Keratinocyte (primary cell): ENCODE data around the gene C2. TPM values are rescaled to one million over a fixed set of nuclear protein-coding genes. Genes with fewer than 3 reads are reported as not detected.
"Not testable (repeated sequence)": the region's sequence is repeated elsewhere in the genome, so short reads cannot be mapped to it uniquely, and the experiment has no call there.

Experiments used
- DNase-seq: peaks from one replicate; pipeline ENCODE4 v3.0.0-alpha.2; 2011; ENCODE audit warnings: low read depth, missing footprints, low spot score
- FAIRE-seq: peaks from 2 replicates; lab custom pipeline; 2011; peaks lifted over from hg19 to GRCh38; lab: Jason Lieb, UNC
- H2AFZ ChIP-seq: 2 replicates; pipeline ENCODE4 v1.6.0; 2012; ENCODE audit warnings: low read length, control low read depth, inconsistent platforms; ENCODE audit not compliant: control insufficient read depth
- H3K27ac ChIP-seq: 2 replicates; pipeline ENCODE4 v1.5.1; 2011; ENCODE audit warnings: low read length; ENCODE audit not compliant: control insufficient read depth, insufficient read depth
- H3K27me3 ChIP-seq: 3 replicates; pipeline ENCODE4 v1.6.0; 2011; ENCODE audit warnings: low read length; ENCODE audit not compliant: control insufficient read depth, insufficient read depth; ENCODE audit errors: extremely low read depth
- H3K36me3 ChIP-seq, 2 experiments: 2 replicates in 1 of 2; 3 replicates in 1 of 2; pipeline ENCODE4 v1.5.1; 2011; ENCODE audit warnings: low read length in 2 of 2, mild to moderate bottlenecking in 1 of 2; ENCODE audit not compliant: control insufficient read depth in 2 of 2, insufficient read depth in 2 of 2; ENCODE audit errors: extremely low read depth in 1 of 2
- H3K4me1 ChIP-seq: 3 replicates; pipeline ENCODE4 v1.5.1; 2011; ENCODE audit warnings: low read length; ENCODE audit not compliant: control insufficient read depth, insufficient read depth; ENCODE audit errors: extremely low read depth
- H3K4me2 ChIP-seq: 3 replicates; pipeline ENCODE4 v1.6.0; 2011; ENCODE audit warnings: low read depth, low read length; ENCODE audit not compliant: control insufficient read depth, insufficient read depth; ENCODE audit errors: extremely low read depth
- H3K4me3 ChIP-seq, 3 experiments: fragments of 200-600 bp in 1 of 3; sonication (generic) in 1 of 3; 2 replicates in 2 of 3; 3 replicates in 1 of 3; pipeline ENCODE4 v1.5.1; 2011 to 2016; ENCODE audit warnings: low read length in 3 of 3, mild to moderate bottlenecking in 3 of 3, control low read depth in 2 of 3, inconsistent platforms in 1 of 3, low read depth in 1 of 3, mixed read lengths in 1 of 3, mixed run types in 1 of 3, moderate library complexity in 1 of 3; ENCODE audit not compliant: control insufficient read depth in 2 of 3, insufficient read depth in 2 of 3; ENCODE audit errors: extremely low read depth in 1 of 3
- H3K79me2 ChIP-seq: 2 replicates; pipeline ENCODE4 v1.6.0; 2012; ENCODE audit warnings: low read length; ENCODE audit not compliant: control insufficient read depth, insufficient read depth
- H3K9ac ChIP-seq: 3 replicates; pipeline ENCODE4 v1.6.0; 2011; ENCODE audit warnings: low read length; ENCODE audit not compliant: control insufficient read depth, insufficient read depth; ENCODE audit errors: extremely low read depth
- H3K9me1 ChIP-seq: 3 replicates; pipeline ENCODE4 v1.6.0; 2011; ENCODE audit warnings: low read length; ENCODE audit not compliant: control insufficient read depth, insufficient read depth; ENCODE audit errors: extremely low read depth
- H3K9me3 ChIP-seq: 2 replicates; pipeline ENCODE4 v1.5.1; 2012; ENCODE audit warnings: low read depth, low read length; ENCODE audit not compliant: control insufficient read depth
- H4K20me1 ChIP-seq: 3 replicates; pipeline ENCODE4 v1.6.0; 2011; ENCODE audit warnings: low read length; ENCODE audit not compliant: control insufficient read depth, insufficient read depth; ENCODE audit errors: extremely low read depth
- EZH2 ChIP-seq: IDR thresholded peaks from one replicate; pipeline ENCODE4 v1.6.1; 2012; ENCODE audit warnings: inconsistent platforms, mild to moderate bottlenecking, low read length, moderate library complexity
- dilution Hi-C: fragments of 300-500 bp; cut with MboI; formaldehyde crosslinking; loops from one replicate; pipeline ENCODE4 v1.7.0; 2020; ENCODE audit warnings: low sequenced_read_pairs; ENCODE audit not compliant: extremely low pct_ligation_motif_present
- polyA plus RNA-seq, 5 experiments: library from polyadenylated mRNA; depleted of rRNA in 3 of 5; stranded (reverse) in 3 of 5; stranded (forward) in 1 of 5; unstranded in 1 of 5; fragments of >200 nt; gene quantifications; 1 replicate in 1 of 5; 2 replicates in 3 of 5; 3 replicates in 1 of 5; pipeline versions ENCODE4 v1.2.1 to v1.2.3, GENCODE V29; 2011 to 2012; ENCODE audit warnings: missing spikeins in 2 of 5, low read depth in 1 of 5, low replicate concordance in 1 of 5
- TF ChIP-seq, protein P1 (sequence below), 3 experiments: IDR thresholded peaks in 1 of 3; conservative IDR thresholded peaks in 1 of 3; optimal IDR thresholded peaks in 1 of 3; 2 replicates in 2 of 3; 3 replicates in 1 of 3; pipeline versions ENCODE3 to v1.5.1; 2011; ENCODE audit warnings: low read length in 3 of 3, mild to moderate bottlenecking in 3 of 3, moderate library complexity in 2 of 3, control low read depth in 1 of 3, inconsistent platforms in 1 of 3; ENCODE audit not compliant: insufficient read depth in 2 of 3; ENCODE audit errors: extremely low read depth in 1 of 3

The C2 gene
- polyA plus RNA-seq, 1 donor (not counting 4 experiments of a cell fraction or from before 2014, with no cell fraction given), result not detected

DNA sequence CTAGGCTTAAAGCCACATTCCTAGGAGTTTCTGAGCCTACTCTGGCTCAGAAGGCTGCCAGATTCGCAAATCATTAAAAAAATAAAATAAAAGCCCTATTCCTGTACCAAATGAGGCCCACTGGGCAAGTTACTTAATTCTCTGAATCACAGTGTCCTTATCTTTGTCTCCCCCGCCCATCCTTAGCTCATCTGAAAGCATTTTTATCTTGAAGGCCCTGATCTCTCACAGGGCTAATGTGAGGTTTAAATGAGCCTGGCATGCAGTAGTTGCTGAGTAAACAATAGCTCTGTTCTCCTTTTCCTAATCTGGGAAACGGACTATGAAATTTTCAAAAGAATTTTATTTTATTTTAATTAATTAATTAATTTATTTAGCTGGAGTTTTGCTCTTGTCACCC is 23.6 kb upstream of the C2 start:
- DNase-seq (no peak), FAIRE-seq (no peak)
- dilution Hi-C loops, result no loop called here
- peaks cover 6% of the 10 kb centered on the region for H3K4me1 ChIP-seq
- H3K9me1 ChIP-seq, result no peaks in the 10 kb centered on the region
- no peak overlapping the region for H3K4me2 ChIP-seq
- H3K79me2 ChIP-seq, result no peaks in the 10 kb centered on the region
- no peaks in the 10 kb centered on the region for H3K27me3 ChIP-seq
- no peaks in the 10 kb centered on the region for H3K9me3 ChIP-seq
- no peaks in the 10 kb centered on the region for H4K20me1 ChIP-seq
- H3K36me3 ChIP-seq, result peaks cover 0 to 1% of the 10 kb centered on the region in 2 experiments
- TF ChIP-seq EZH2, result no peak
- H3K4me3 ChIP-seq, result no peak overlapping the region
- H3K27ac ChIP-seq, result no peak overlapping the region
- no peak overlapping the region for H2AFZ ChIP-seq
- no peak overlapping the region for H3K9ac ChIP-seq

DNA sequence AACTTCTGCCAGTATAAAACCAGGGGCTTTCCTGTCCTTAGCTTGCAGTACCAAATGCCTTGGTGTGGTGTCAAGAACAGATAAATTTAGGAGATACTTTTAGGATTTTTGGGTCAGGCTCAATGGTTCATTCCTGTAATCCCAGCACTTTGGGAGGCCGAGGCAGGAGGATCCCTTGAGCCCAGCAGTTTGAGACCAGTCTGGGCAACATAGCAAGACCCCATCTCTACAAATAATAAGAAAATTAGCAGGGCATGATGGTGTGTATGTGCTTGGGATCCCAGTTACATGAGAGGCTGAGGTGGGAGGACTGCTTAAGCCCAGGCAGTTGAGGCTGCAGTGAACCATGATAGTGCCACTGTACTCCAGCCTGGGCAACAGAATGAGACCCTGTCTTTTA is 22.5 kb upstream of the C2 start:
- no peaks in the 10 kb centered on the region for H4K20me1 ChIP-seq
- TF ChIP-seq, protein P1, sequence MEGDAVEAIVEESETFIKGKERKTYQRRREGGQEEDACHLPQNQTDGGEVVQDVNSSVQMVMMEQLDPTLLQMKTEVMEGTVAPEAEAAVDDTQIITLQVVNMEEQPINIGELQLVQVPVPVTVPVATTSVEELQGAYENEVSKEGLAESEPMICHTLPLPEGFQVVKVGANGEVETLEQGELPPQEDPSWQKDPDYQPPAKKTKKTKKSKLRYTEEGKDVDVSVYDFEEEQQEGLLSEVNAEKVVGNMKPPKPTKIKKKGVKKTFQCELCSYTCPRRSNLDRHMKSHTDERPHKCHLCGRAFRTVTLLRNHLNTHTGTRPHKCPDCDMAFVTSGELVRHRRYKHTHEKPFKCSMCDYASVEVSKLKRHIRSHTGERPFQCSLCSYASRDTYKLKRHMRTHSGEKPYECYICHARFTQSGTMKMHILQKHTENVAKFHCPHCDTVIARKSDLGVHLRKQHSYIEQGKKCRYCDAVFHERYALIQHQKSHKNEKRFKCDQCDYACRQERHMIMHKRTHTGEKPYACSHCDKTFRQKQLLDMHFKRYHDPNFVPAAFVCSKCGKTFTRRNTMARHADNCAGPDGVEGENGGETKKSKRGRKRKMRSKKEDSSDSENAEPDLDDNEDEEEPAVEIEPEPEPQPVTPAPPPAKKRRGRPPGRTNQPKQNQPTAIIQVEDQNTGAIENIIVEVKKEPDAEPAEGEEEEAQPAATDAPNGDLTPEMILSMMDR (optimal IDR thresholded peaks at IDR 0.05 in 1 of 3, IDR thresholded peaks at IDR 0.05 in 1 of 3, conservative IDR thresholded peaks at IDR 0.05 in 1 of 3; ENCODE audit: extremely low read depth in 1 of 3, insufficient read depth in 2 of 3, low read length in 3 of 3), result no peak
- TF ChIP-seq EZH2, result no peak
- H3K4me1 ChIP-seq, result peaks cover 6% of the 10 kb centered on the region
- H3K27ac ChIP-seq, result no peak overlapping the region
- H3K4me3 ChIP-seq, result no peak overlapping the region
- H3K9me1 ChIP-seq, result no peaks in the 10 kb centered on the region
- H3K4me2 ChIP-seq, result no peak overlapping the region
- dilution Hi-C loops, result no loop called here
- no peaks in the 10 kb centered on the region for H3K79me2 ChIP-seq
- no peaks in the 10 kb centered on the region for H3K9me3 ChIP-seq
- FAIRE-seq, result no peak
- H2AFZ ChIP-seq, result no peak overlapping the region
- DNase-seq, result no peak
- H3K27me3 ChIP-seq, result no peaks in the 10 kb centered on the region
- no peak overlapping the region for H3K9ac ChIP-seq
- peaks cover 0 to 1% of the 10 kb centered on the region in 2 experiments for H3K36me3 ChIP-seq

GRCh38 chr6:31906122-31906521 is 21.4 kb upstream of the C2 start:
- Histone ChIP-seq H3K9ac (no peak overlapping the region), H3K9me3 (no peaks in the 10 kb centered on the region), H3K27me3 (no peaks in the 10 kb centered on the region), H3K79me2 (no peaks in the 10 kb centered on the region), H3K9me1 (no peaks in the 10 kb centered on the region), H2AFZ (no peak overlapping the region), H4K20me1 (no peaks in the 10 kb centered on the region), H3K27ac (no peak overlapping the region), H3K36me3 (no peaks in the 10 kb centered on the region), H3K4me1 (peaks cover 8% of the 10 kb centered on the region), H3K4me2 (no peak overlapping the region), H3K4me3 (no peak overlapping the region)
- dilution Hi-C loops, result no loop called here
- DNase-seq, result no peak
- TF ChIP-seq, protein P1 (optimal IDR thresholded peaks at IDR 0.05 in 1 of 3, IDR thresholded peaks at IDR 0.05 in 1 of 3, conservative IDR thresholded peaks at IDR 0.05 in 1 of 3; ENCODE audit: extremely low read depth in 1 of 3, insufficient read depth in 2 of 3, low read length in 3 of 3), result no peak
- TF ChIP-seq EZH2, result no peak
- no peak for FAIRE-seq

GRCh38 chr6:31906727-31907126 is 20.8 kb upstream of the C2 start:
- H3K4me3 ChIP-seq, H3K79me2 ChIP-seq, H2AFZ ChIP-seq, H3K9me1 ChIP-seq, H3K9ac ChIP-seq, DNase-seq, H3K27me3 ChIP-seq, dilution Hi-C loops, H3K36me3 ChIP-seq, H3K27ac ChIP-seq, H4K20me1 ChIP-seq, H3K4me2 ChIP-seq, FAIRE-seq, H3K9me3 ChIP-seq: not testable (repeated sequence)
- peaks cover 11% of the 10 kb centered on the region for H3K4me1 ChIP-seq
